IPS DF 4.7 (cell line): ENCODE data around the gene TM9SF3.
A peak's percentile ranks its signal among the peaks of the same experiment; 100 is the strongest.
"Not testable (repeated sequence)": the region's sequence is repeated elsewhere in the genome, so short reads cannot be mapped to it uniquely, and the experiment has no call there.

Experiments
- DNase-seq: peaks from one replicate; pipeline ENCODE4 v3.0.0-alpha.2; 2013; ENCODE audit warnings: low spot score; ENCODE audit errors: extremely low read depth

TM9SF3 gene

DNA sequence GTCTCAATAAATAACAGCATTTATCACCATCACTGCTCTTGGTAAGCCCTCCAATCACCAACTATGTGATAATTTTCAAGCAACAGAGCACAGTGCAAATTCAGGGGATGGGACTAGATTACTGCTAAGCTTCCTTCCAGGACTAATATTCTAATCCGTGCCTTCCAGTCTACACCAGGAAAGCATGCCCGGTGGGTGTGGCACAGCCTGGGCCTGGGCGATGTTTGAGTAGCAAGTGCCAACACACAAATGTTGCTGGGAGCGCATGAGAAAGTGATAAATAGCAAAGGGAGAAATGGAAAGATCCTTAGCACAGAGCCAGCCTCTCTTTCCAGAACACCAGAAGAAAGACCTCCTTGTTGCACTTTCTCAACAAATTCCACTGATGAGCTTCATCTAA is 13.5 kb upstream of the TM9SF3 start:
- DNase-seq, result no peak

DNA sequence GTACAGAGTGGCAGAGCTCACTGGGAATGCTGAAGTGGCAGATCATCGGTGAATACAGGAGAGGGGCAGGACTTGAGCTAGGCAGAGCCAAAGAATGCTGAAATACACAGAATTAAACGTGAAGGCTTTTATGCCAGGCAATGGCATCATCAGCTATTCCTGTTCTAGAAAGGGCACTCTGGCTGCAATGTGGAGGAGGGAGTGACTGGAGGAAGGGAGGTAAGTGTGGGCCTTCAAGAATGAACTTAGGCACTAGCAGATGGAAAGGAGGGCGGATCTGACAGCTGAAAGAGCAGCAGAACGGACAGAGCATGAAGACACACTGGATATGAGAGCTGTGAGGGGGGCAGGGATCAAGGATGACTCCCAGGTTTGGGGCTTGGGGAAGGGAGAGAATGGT is 12.0 kb upstream of the TM9SF3 start:
- DNase-seq, result no peak

DNA sequence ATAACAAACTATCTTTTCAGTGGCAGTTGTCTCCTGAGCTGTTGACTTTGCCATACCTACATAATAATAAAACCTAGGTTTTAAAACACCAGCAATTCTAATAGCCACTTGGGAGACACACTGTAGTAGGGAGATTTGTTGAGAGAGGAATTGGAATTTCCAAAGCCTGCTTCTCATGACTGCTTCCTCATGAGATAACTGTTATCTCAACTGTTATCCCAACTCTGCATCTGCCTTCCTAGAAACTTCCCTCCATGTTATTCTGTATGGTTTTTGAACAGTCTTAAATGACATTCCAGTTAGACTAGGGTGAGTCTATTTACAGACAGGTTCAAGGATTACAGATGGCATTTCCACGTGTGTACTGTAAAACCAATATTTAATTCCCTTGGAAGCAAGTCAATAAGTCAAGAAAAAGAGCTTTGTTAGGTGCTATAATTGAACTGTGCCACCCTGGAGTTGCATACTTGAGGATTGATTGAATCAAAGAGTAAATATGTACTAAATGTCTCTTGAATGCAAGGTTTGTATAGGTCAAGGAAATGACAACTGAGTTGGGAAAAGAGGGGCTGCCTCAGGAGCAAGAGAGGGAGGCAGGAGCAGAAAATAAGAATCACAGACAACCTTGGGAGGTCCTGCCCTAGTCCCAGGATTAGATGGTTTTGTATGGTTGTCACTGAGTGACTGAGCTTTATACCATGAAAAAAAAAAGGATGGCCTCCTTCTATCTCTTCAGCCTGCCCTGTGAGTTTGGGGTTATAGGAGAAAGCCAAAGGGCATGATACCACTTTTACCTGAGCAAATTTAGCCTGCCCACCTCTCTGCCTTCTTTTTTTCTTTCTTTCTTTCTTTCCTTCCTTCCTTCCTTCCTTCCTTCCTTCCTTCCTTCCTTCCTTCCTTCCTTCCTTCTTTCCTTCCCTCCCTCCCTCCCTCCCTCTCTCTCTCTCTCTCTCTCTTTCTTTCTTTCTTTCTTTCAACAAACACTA is 9.9 kb upstream of the TM9SF3 start:
- DNase-seq, result no peak

DNA sequence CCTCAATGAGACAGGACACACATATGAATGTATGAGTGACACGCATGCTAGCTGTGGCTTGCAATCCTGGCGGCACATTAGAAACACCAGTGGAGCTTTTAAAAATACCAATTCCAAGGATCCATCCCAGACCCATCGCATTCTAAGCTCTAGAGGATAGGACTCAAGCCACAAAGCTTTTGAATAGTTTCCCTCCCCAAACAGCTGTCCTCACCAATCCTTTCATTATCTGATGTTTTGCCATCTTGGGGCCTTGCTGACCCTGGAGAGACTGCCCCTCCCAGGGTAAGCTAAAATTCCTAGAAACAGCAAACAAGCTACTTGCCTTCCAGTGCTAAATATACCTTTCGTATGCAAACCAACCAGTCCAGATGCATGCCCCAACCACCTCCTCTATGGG is 8.9 kb upstream of the TM9SF3 start:
- no peak for DNase-seq

DNA sequence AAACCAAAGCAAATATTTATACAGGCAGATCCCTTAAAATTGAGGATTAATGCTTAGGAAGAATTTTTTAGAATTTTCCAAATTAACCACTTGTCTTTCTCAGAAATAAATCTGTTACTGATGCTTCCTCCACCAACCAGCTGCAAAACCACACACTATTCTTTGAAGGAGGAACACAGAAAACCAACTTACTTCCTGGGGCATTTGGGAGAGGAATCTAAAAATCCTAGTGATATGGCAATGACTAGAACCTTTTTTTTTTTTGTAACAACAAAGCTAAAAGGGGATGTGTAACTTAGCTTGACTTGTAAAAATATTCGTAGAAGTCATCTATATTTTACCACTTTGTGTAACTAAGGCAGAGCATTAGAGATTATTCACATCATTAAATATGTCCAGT is 5.1 kb upstream of the TM9SF3 start:
- DNase-seq, result no peak

DNA sequence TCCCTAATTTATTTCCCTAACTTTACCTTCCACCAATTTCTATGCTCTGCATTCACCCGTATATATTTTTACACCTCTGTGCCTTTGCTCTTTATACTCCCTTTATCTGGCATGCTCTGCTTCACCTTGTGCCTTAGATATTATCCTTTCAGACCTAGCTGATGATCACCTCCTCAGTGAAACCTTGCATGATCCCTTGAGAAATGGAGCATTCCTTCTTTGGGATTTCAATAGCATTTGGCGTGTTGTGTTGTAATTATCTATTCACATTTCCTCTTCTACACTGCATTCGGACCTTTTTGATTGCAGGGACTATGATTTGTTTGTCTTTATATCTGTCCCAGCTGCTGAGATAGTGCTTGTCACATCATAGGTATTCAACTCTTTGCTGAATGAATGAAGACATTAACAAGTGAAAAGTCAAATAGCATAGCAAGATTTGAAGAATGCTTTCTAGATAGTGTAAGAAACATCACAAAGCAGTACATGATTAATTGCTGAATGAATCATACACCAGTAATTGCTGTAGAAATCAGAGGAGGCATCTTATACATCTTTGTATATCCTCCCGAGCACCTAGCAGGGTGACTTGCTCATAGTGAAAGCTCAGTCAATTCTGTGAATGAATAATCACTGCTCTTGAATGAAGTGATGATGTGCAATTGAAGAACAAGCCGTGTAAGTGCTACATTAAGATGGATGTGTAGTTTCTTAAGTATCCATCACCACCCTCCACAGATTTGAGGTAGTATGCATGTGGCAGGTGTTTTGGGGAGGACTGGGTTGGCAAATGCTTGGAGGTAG is 2.0 kb upstream of the TM9SF3 start:
- no peak for DNase-seq

DNA sequence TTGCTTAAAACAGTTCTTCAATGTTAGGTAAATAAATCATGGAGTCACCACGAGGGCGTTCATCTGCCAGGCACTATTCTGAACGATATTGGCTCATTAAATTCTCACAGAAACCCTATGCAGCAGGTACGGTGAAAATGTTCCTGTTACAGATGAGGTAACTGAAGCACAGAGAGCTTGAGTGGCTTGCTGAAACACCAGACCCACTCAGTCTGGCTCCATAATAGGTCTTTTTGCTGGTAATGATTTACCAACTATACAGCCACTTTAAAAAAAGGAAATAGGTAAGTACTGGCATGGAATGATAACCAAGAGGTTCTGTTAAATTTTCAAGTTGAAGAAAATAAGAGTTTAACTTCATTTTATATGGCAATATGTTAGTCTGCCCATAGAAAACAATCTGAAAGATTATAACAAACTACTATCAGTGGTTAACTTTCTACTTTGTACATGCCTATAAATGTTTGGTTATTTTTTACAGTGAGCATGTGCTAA is 1.3 kb upstream of the TM9SF3 start:
- no peak for DNase-seq

DNA sequence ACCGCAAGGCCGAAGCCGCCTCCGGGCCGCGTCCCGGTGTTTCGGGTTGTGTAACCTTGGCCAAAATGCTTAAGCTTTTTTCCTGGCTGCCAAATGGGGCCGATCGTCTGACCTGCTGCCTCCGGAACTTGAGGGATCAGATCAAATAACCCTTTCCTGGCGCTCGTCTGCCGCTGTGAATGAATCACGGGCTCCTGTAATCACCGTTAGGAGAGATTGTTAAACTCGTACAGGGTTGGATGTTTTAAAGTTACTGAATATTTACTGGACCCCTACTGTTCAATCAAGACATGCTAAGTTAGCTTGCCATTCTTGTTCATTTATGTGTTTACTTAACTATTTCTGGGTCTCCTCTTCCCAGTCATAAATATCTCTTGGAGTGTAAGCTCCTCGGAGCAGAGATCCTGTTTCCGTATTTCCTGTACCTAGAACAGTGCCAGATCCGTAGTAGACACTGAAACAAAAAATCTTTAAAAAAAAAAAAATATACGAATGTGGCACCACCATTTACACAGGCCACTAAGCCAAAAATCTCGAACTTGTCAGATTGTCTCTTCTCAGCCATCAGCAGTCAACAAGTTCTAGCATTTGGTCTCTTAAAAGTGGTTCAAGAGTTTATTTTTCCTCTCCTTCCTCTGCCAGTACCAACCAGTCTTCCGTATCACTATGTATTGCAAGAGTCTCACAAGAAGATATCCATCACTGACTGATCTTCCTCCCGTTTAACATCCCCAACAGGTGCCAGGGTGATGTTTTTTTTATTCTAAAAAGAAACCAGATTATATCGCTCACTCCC is 650 bp upstream of the TM9SF3 start:
- DNase-seq, result no peak

DNA sequence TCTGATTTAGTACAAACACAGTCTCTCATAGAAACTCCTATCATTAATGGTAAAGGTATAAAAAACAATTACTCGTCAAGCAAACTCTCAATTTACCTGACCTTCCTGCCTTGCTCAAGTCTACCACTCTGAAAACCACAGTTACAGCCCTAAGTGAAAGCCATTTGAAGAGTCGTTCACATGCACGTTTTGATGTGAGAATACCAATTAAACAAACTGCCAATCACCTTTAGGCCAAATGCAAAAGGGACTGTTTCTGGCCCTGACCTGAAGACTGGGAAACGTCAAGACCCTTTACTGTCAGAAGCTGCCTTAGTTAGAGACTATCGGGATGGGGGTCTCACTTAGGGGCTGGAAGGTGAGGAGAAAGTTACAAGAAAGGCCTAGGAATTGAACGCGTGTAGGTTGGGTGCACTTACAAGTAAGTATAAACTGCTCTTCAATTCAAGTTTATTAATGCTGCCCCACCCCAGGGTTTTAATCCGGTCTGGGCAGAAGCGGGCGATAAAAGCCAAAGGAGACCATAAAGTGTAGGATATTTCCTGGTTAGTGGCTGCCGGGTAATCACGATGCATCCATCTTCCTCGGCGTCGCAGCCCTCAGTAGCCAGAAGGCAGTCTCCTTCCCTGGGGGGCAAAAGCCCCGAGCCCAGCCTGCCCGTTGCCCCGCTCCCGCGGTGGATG is 935 bp downstream of the TM9SF3 start:
- no peak for DNase-seq

DNA sequence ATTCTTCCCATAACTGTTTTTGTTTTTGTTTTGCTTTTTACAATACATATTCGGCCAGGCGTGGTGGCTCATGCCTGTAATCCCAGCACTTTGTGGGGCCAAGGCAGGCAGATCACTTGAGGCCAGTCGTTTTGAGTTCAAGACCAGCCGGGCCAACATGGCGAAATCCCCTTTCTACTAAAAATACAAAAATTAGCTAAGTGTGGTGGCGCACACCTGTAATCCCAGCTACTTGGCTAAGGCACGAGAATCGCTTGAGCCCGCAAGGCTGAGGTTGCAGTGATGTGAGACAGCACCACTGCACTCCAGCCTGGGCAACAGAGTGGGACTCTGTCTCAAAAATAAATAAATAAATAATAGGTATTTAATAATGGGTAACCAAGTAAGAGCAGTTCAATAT is 2.3 kb downstream of the TM9SF3 start:
- DNase-seq, result no peak

DNA sequence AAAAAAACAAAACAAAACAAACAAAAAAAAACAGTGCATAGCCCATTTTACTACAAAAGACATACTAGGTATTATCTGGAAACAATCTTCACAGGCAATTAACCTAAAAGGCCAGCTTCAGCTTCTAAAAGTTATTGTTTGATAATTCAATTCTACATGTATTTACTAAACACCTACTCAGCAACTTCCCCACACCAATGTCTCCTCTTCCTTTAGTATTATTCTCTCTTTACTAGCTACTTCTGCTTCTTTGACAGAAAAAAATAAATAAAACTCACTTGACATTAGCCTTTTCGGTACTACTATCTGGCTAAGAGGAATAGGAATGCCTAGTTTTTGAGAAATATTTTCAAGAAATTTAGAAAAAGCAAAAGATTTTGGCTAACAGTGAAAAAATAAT is 2.8 kb downstream of the TM9SF3 start:
- DNase-seq, result no peak

DNA sequence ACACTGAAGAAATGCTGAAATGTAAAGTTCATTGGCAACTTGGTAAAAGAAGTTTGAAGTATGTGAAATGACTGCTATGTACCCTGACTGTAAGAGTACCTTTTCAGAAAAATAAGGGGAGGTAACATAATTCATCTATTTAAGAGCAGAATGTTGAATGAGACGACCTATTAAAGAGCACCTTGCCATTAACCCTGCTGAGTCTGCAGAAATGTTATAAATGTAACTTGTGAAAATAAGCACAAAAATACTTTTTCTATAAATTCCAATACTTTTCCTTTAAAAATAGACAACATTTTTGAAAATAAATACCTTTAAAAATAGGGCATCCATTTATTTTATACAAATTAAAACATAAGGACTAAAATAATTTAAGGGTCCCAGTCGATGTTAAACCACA is 7.7 kb downstream of the TM9SF3 start:
- DNase-seq, result no peak

DNA sequence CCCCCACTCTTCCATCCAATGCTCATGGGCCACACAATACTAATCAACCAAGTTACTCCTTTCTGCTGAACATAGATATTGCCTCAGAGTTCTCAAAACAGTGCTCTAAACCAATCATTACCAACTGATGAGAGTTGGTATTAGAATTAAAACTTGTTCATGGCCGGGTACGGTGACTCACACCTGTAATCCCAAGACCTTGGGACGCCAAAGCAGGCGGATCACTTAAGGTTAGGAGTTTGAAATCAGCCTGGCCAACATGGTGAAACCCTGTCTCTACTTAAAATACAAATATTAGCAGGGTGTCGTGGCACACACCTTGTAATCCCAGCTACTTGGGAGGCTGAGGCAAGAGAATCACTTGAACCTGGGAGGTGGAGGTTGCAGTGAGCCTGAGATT is 8.2 kb downstream of the TM9SF3 start:
- no peak for DNase-seq

DNA sequence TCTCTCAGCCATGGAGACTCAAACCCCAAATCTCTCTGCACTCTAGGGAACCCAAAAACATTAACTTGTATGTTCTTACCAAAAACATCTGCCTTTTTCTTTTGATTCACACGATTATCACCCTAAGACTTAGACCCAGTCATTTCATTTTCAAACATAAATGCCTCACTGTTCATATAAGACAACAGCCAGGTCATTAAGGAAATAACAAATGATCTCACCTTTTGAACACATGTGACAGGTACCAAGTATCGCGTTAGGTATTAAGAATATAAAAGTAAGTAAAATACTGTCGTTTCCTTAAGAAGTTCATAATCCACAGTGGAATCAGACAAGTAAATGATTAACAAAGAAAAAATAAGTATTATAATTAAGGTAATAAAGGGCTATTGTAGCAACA is 8.8 kb downstream of the TM9SF3 start:
- no peak for DNase-seq

DNA sequence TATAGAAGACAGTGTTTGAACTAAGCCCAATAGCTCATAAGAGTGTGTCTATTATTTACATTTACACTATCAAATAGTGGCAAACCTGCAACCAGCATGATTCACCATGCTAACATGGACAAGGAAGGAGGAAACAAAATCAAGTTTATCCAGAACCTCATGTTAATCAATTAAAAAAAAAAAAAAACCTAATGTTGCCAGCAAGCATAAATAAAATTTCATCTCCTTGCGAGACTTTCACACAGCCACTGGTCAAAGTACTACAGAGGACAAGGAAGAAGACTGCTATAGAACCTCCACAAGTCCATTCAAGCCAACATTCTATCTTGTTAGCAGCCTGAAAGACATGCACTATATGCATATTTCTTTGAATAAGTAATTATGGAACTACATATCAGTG is 9.7 kb downstream of the TM9SF3 start:
- no peak for DNase-seq

DNA sequence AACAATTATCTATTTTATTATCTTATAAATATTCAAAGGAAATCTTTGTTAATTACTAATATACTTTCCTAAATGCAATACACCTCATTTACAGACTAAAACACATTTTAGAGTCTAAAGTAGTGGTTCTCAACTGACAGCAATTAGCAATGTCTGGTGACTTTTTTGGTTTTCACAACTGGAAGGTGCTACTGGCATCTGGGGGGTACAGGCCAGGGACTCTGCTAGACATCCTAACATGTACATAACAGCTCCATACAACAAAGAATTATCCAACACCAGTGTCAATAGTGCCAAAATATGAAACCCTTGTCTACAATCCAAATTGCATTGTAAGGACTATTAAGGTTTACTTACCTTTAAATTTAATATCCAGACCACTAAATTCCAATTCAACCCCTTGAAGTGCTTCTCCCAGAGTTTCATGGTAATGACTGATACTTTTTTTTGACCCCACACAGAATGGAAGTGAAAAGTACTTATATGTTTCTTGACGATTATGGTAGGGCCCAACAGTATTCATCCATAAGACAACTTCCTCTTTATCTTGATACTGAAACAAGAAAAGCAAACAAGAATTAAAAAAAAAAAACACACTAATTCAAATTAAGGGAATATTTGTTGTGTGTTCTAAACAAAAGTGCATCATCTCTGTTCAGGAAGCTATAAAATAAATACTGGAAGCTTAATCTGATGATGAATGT is 10.4 kb downstream of the TM9SF3 start:
- DNase-seq, result no peak

DNA sequence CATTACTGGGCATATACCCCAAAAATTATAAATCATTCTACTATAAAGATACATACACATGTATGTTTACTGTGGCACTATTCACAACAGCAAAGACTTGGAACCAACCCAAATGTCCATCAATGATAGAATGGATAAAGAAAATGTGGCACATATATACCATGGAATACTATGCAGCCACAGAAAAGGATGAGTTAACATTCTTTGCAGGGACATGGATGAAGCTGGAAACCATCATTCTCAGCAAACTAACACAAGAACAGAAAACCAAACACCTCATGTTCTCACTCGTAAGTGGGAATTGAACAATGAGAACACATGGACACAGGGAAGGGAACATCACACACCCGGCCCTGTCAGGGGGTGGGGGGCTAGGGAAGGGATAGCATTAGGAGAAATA is 12.2 kb downstream of the TM9SF3 start:
- DNase-seq, result not testable (repeated sequence)

DNA sequence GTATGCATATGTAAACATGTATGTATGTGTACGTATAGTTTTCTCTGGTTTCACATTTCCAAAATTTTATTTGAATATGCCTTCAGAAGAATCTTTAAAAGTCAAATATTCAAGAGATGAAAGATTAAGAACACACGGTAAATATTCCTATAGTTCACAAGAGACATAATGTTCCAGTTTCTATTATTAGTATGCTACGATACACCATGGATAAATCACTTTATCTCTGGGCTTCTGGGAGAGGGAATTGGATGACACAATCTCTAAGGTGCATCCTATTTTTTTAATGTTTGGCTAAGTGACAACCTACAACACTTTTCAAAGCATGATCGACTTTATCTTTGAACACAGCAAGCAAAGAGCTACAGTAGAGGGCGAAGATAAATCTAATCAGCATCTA is 13.8 kb downstream of the TM9SF3 start:
- no peak for DNase-seq

DNA sequence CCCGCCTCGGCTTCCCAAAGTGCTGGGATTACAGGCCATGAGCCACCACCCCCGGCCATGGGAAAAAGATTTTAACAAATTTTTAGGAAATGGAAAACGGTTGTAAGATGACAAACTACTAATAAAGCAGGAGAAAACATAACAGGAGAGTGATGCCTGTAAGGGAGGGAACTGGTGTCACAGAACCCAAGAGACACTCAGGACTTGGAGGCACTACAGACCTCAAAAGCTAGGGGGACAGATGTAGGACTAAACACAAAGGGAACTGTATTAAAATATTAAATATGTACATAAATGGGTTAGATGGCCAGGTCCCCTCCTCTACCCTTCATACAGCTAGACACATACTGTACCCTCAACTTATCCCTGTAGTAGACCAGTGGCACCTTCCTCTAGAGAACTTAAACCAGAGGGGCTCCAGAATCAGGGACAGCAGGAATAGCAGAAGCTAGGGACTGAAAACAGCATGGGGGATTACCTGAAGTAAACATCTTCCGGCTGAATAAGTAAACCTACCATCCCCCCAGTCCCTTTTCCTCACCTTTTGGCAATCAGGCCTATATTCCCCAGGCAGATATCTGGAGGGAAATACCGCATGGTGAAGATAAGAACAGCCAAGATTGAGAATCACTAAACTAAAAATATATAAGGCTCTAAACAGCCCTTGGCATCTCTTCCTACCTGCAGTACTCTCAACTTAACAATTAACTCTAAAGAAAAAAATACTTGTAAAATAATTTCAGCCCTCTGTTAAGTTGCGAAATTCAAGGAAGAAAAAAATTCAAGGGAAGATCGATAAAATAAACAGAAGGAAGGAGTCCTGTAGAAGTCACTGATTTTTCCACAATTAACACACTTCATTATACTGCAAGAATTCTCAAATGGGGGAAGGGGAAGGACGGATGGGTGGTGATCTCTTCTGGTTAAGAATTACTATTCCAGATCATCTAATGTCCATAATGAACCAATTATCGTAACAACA is 15.5 kb downstream of the TM9SF3 start:
- DNase-seq, result peak; percentile 44
